Mucosa of stomach (tissue), 1 donor: Measurements from ENCODE around the gene ZSCAN30.
"Not testable (repeated sequence)": the region's sequence is repeated elsewhere in the genome, so short reads cannot be mapped to it uniquely, and the experiment has no call there.

ENCODE experiments used
- H3K27me3 ChIP-seq: one replicate; pipeline ENCODE4 v1.7.0; 2013; ENCODE audit warnings: mild to moderate bottlenecking, low read length; ENCODE audit not compliant: control insufficient read depth, insufficient read depth
- H3K36me3 ChIP-seq: one replicate; pipeline ENCODE4 v1.7.0; 2013; ENCODE audit warnings: low read length; ENCODE audit not compliant: control insufficient read depth, insufficient read depth
- H3K4me1 ChIP-seq: one replicate; pipeline ENCODE4 v1.7.0; 2013; ENCODE audit warnings: mild to moderate bottlenecking, low read length; ENCODE audit not compliant: control insufficient read depth, insufficient read depth
- H3K4me3 ChIP-seq: one replicate; pipeline ENCODE4 v1.7.0; 2013; ENCODE audit warnings: low read length
- H3K9ac ChIP-seq: one replicate; pipeline ENCODE4 v1.7.0; 2013; ENCODE audit warnings: mild to moderate bottlenecking, low read length, moderate library complexity
- H3K9me3 ChIP-seq: one replicate; pipeline ENCODE4 v1.7.0; 2013; ENCODE audit warnings: mild to moderate bottlenecking, low read length, moderate library complexity; ENCODE audit not compliant: control insufficient read depth
- donor health status: Pancreatic carcinoma.

Gene ZSCAN30

GRCh38 chr18:35245719-35246317, 44.2 kb downstream of the ZSCAN30 start:
- no peaks in the 10 kb centered on the region for H3K9me3 ChIP-seq
- no peaks in the 10 kb centered on the region for H3K4me1 ChIP-seq
- peaks cover 5% of the 10 kb centered on the region for H3K36me3 ChIP-seq
- H3K4me3 ChIP-seq: no peak overlapping the region
- H3K27me3 ChIP-seq: no peaks in the 10 kb centered on the region
- no peak overlapping the region for H3K9ac ChIP-seq

DNA sequence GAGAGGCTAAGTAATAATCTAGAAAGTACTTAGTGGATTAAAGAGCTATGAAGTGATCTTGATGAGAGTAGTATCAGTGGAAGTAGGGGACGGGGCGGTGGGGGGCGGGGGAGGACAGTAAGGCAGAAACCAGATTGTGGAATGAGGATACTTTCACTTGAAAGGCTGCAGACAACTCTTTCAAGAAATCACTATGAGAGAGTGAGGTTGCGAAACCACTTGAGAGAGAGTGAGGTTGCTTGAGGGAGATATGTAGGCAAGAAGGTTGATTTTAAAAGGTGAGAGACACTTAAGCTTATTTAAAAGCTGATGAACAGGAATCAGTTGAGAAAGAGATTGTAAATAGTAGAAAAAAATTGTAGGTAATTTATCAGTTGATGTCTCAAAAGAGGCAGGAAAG, 45.4 kb downstream of the ZSCAN30 start:
- Histone ChIP-seq H3K4me3 (no peak overlapping the region), H3K36me3 (peaks cover 5% of the 10 kb centered on the region), H3K9ac (no peak overlapping the region), H3K27me3 (no peaks in the 10 kb centered on the region), H3K9me3 (no peaks in the 10 kb centered on the region), H3K4me1 (no peaks in the 10 kb centered on the region)

GRCh38 chr18:35242426-35242825, 47.6 kb downstream of the ZSCAN30 start:
- Histone ChIP-seq H3K4me3 (no peak overlapping the region), H3K27me3 (no peaks in the 10 kb centered on the region), H3K9me3 (no peaks in the 10 kb centered on the region), H3K9ac (no peak overlapping the region), H3K4me1 (no peaks in the 10 kb centered on the region), H3K36me3 (peaks cover 5% of the 10 kb centered on the region)

GRCh38 chr18:35241448-35241804, 48.6 kb downstream of the ZSCAN30 start:
- Histone ChIP-seq H3K9ac (peak overlapping the region; percentile 94), H3K27me3 (no peaks in the 10 kb centered on the region)

DNA sequence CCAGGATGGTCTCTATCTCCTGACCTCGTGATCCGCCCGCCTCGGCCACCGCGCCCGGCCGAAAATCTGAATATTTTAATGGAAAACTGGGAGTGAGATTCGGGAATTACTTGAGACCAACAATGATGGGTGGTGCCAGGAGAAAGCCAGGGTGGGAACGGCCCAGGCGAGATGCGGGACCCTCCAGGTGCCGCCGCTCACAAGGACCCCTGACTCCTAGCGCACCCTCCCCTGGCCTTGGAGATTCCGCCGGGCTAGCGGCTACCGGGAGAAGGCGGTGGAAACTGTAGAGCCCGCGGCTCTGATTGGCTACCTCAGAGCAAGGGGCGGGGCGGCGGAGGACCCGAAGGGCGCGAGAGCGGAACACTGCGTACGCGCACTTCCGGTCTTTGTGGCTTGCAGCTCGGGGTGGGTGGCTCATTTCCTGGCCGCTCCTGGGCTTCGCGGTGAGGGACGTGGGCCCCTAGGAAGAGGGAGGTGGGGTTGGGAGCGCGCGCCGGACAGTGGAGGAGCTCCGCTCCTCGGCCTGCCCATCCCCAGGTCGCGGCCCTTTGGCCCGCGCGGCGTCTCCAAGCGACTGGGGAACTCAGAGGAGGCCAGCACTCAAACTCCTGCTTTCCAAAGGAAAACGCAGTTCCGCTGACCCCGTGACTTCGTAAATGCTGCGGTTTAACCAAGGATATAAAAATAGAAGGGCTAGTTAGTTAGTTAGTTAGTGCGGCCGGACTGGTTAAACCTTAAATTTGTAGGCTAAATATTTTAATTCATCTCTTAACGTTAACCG, 49.2 kb downstream of the ZSCAN30 start, which contains the start of gene ZNF397:
TSS of gene ZNF397 (plus strand) at position 371 of the 784 bp plus-strand sequence. CDS start 1,437 bp downstream, outside the sequence.
- Histone ChIP-seq H3K4me1 (no peaks in the 10 kb centered on the region), H3K9me3 (no peaks in the 10 kb centered on the region), H3K36me3 (no peaks in the 10 kb centered on the region), H3K4me3 (peak within 1 kb of the TSS; percentile 72), H3K9ac (peak within 1 kb of the TSS; percentile 94), H3K27me3 (no peaks in the 10 kb centered on the region)

More at GRCh38 chr18:35241448-35241804, 48.6 kb downstream of the ZSCAN30 start:
- no peaks in the 10 kb centered on the region for H3K9me3 ChIP-seq
- H3K4me3 ChIP-seq: peak overlapping the region; percentile 72
- H3K36me3 ChIP-seq: no peaks in the 10 kb centered on the region
- no peaks in the 10 kb centered on the region for H3K4me1 ChIP-seq

GRCh38 chr18:35239314-35239713, 50.7 kb downstream of the ZSCAN30 start:
- Histone ChIP-seq H3K9me3 (no peaks in the 10 kb centered on the region), H3K27me3 (no peaks in the 10 kb centered on the region), H3K4me3 (no peak overlapping the region), H3K4me1 (no peaks in the 10 kb centered on the region), H3K36me3 (no peaks in the 10 kb centered on the region), H3K9ac (no peak overlapping the region)

- Histone ChIP-seq H3K27me3 (no peaks in the 10 kb centered on the region), H3K9ac (no peak overlapping the region)
These were observed 53.3 kb downstream of the ZSCAN30 start for GRCh38 chr18:35236571-35237363.

GRCh38 chr18:35231052-35231451, 59.0 kb downstream of the ZSCAN30 start:
- Histone ChIP-seq H3K4me1 (peaks cover 3% of the 10 kb centered on the region), H3K9me3 (no peaks in the 10 kb centered on the region), H3K4me3 (no peak overlapping the region), H3K9ac (peak overlapping the region; percentile 33), H3K27me3 (no peaks in the 10 kb centered on the region), H3K36me3 (no peaks in the 10 kb centered on the region)

More at GRCh38 chr18:35236571-35237363, 53.3 kb downstream of the ZSCAN30 start:
- Histone ChIP-seq H3K4me1 (no peaks in the 10 kb centered on the region), H3K4me3 (no peak overlapping the region), H3K9me3 (no peaks in the 10 kb centered on the region), H3K36me3 (no peaks in the 10 kb centered on the region)

- peaks cover 3% of the 10 kb centered on the region for H3K4me1 ChIP-seq
These were observed 62.8 kb downstream of the ZSCAN30 start for GRCh38 chr18:35227254-35227653.

DNA sequence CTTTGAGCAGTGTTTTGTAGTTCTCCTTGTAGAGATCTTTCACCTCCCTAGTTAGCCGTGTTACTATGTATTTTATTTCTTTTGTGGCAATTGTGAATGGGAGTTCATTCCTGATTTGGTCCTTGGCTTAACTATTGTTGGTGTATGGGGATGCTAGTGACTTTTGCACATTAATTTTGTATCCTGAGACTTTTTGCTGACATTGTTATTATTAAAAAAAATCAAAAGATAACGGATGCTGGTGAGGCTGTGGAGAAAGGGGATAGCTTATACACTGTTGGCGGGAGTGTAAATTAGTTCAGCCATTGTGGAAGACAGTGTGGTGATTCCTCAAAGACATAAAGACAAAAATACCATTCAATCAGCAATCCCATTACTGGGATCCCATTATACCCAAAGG, 66.2 kb downstream of the ZSCAN30 start:
- Histone ChIP-seq H3K9me3 (no peaks in the 10 kb centered on the region), H3K27me3 (no peaks in the 10 kb centered on the region), H3K36me3 (no peaks in the 10 kb centered on the region), H3K4me3 (no peak overlapping the region), H3K4me1 (peaks cover 14% of the 10 kb centered on the region), H3K9ac (no peak overlapping the region)

More at GRCh38 chr18:35227254-35227653, 62.8 kb downstream of the ZSCAN30 start:
- H3K36me3 ChIP-seq: no peaks in the 10 kb centered on the region
- H3K9me3 ChIP-seq: no peaks in the 10 kb centered on the region
- H3K27me3 ChIP-seq: no peaks in the 10 kb centered on the region
- no peak overlapping the region for H3K9ac ChIP-seq
- H3K4me3 ChIP-seq: no peak overlapping the region

DNA sequence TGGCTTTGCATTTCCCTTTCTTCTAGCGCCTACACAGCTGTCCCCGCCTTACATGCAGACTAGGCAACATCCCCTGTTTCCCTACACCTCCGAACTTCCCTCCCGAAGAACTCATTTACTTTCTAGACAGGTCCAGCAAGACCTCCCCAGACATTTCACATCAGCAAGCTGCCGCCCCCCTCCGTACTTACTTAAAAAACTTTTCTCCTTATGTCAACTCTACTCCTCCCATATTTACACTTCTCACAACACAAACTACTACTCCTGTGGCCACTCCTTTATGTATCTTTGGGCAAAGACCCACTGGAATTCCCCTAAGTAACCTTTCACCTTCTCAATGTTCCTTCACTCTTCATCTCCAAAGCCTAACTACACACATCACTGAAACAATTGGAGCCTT, 69.6 kb downstream of the ZSCAN30 start:
- Histone ChIP-seq H3K4me1 (peaks cover 14% of the 10 kb centered on the region), H3K4me3 (no peak overlapping the region)

GRCh38 chr18:35219331-35219730, 70.7 kb downstream of the ZSCAN30 start:
- H3K36me3 ChIP-seq, H3K9ac ChIP-seq, H3K9me3 ChIP-seq, H3K27me3 ChIP-seq, H3K4me3 ChIP-seq: not testable (repeated sequence)
- peaks cover 18% of the 10 kb centered on the region for H3K4me1 ChIP-seq

More for the DNA sequence above, 69.6 kb downstream of the ZSCAN30 start:
- no peaks in the 10 kb centered on the region for H3K27me3 ChIP-seq
- no peaks in the 10 kb centered on the region for H3K9me3 ChIP-seq
- H3K9ac ChIP-seq: no peak overlapping the region
- no peaks in the 10 kb centered on the region for H3K36me3 ChIP-seq
